IMR-90 (cell line): ENCODE results near the gene CELA3B.

Source experiments
- CTCF ChIP-seq: conservative IDR thresholded peaks from 2 replicates; pipeline ENCODE4 v1.5.1; 2012; ENCODE audit warnings: mild to moderate bottlenecking, low read depth, low read length, improper control_type of control experiment
- FOS ChIP-seq: fragments of 150-350 bp; IDR thresholded peaks from 2 replicates; pipeline ENCODE4 v1.6.1; 2016; ENCODE audit warnings: low read depth, low read length
- MAFK ChIP-seq: IDR thresholded peaks from 2 replicates; pipeline ENCODE4 v1.6.1; 2012; ENCODE audit warnings: low read depth, low read length, improper control_type of control experiment
- POLR2A ChIP-seq: IDR thresholded peaks from 2 replicates; pipeline ENCODE4 v1.6.1; 2012; ENCODE audit warnings: mild to moderate bottlenecking, low read depth, low read length

DNA sequence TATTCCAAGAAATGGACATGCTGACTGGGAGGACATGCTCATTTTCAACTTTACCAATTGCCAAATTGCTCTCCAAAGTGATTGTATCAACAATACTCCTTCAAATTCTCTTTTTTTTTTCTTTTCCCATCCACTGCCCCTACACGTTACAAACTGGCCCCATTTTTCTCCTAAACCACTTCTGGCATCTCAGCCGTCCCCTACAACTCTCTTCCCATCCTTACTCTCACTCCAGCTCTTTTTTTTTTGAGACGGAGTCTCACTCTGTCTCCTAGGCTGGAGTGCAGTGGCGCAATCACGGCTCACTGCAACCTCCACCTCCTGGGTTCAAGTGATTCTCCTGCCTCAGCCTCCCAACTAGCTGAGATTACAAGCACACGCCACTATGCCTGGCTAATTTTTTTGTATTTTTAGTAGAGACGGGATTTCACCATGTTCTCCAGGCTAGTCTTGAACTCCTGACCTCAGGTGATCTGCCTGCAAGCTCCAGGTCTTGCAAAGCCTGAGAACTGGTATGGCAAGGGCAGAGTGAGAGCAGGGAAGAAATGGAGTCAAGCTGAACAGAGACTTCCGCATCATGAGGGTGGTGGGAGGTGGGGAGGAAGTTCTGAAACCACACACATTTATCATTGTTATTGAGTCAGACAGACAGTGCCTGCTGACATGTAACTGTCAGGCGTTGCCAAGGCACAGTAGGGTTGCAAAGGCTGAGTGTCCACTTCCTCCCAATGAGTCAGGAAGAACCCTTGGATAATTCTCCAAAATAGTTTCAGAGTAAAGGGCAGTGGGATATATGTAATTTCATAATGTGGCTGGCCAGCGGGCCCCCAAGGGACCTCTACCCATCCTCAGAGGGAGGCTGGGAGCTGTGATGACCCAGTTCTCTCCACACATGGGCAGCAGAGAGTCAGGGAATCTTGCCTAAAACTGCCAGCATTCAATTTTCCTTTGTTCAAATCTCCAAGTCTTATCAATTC, 42.0 kb downstream of the CELA3B start:
- TF ChIP-seq CTCF (peak; percentile 43; the same call in 1 of the 2 replicates), POLR2A (no peak), MAFK (no peak), FOS (peak; percentile 25; the same call in 1 of the 2 replicates)
